Central memory CD8-positive, alpha-beta T cell (primary cell): Measurements from ENCODE around the gene TSHZ2.
A peak's percentile ranks its signal among the peaks of the same experiment; 100 is the strongest.

Experiments
- ATAC-seq: fragments of 150-1000 bp; cut with Tn5 transposase; replicated peaks from 2 replicates; pipeline ENCODE4 v1.10.0; 2022; ENCODE audit warnings: mild to moderate bottlenecking, moderate FRiP score, moderate number of reproducible peaks; ENCODE audit not compliant: poor library complexity, severe bottlenecking; ENCODE audit errors: extremely low read depth
- DNase-seq, 2 donors: peaks; one replicate each; pipeline ENCODE4 v3.0.0; 2021; ENCODE audit warnings: low spot score in 2 of 2
- H3K27ac Mint-ChIP-seq: one replicate; pipeline ENCODE4 v1.8.0; 2022; ENCODE audit warnings: low read depth, mild to moderate bottlenecking, moderate library complexity, mixed read lengths
- H3K27me3 Mint-ChIP-seq: one replicate; pipeline ENCODE4 v1.8.0; 2022; ENCODE audit warnings: mixed read lengths
- H3K36me3 Mint-ChIP-seq: one replicate; pipeline ENCODE4 v1.8.0; 2022; ENCODE audit warnings: mild to moderate bottlenecking, moderate library complexity, mixed read lengths; ENCODE audit not compliant: insufficient read depth
- H3K4me1 Mint-ChIP-seq: one replicate; pipeline ENCODE4 v1.8.0; 2022; ENCODE audit warnings: mixed read lengths
- H3K4me3 Mint-ChIP-seq: one replicate; pipeline ENCODE4 v1.8.0; 2022; ENCODE audit warnings: mild to moderate bottlenecking, moderate library complexity, mixed read lengths
- H3K9me3 Mint-ChIP-seq: one replicate; pipeline ENCODE4 v1.8.0; 2022; ENCODE audit warnings: mixed read lengths

TSHZ2 gene

GRCh38 chr20:52972190-52972937, at the start of gene TSHZ2:
TSHZ2 (plus strand) TSS chr20:52972358; CDS start chr20:52973294, 936 bp downstream.
- peaks cover 12% of the 10 kb centered on the region for H3K4me1 Mint-ChIP-seq
- peaks cover 2% of the 10 kb centered on the region for H3K36me3 Mint-ChIP-seq
- ATAC-seq (peak; percentile 26), DNase-seq (no peak)
- no peaks in the 10 kb centered on the region for H3K9me3 Mint-ChIP-seq
- H3K4me3 Mint-ChIP-seq, result peak within 1 kb of the TSS; percentile 63
- peak within 1 kb of the TSS; percentile 7 for H3K27ac Mint-ChIP-seq
- peaks cover 94% of the 10 kb centered on the region for H3K27me3 Mint-ChIP-seq

GRCh38 chr20:52922436-52922835, 49.7 kb upstream of the TSHZ2 start:
- Mint-ChIP-seq H3K4me3 (no peak overlapping the region), H3K27ac (no peak overlapping the region), H3K9me3 (no peaks in the 10 kb centered on the region), H3K27me3 (peaks cover 52% of the 10 kb centered on the region), H3K36me3 (no peaks in the 10 kb centered on the region), H3K4me1 (no peaks in the 10 kb centered on the region)
- ATAC-seq (no peak), DNase-seq (no peak)

- H3K27ac Mint-ChIP-seq, result no peak overlapping the region
- H3K4me1 Mint-ChIP-seq, result no peaks in the 10 kb centered on the region
- ATAC-seq, result no peak
- H3K9me3 Mint-ChIP-seq, result no peaks in the 10 kb centered on the region
- H3K36me3 Mint-ChIP-seq, result no peaks in the 10 kb centered on the region
- H3K4me3 Mint-ChIP-seq, result no peak overlapping the region
- DNase-seq, result no peak
- H3K27me3 Mint-ChIP-seq, result peaks cover 52% of the 10 kb centered on the region
Observed at GRCh38 chr20:52923123-52923937, 48.8 kb upstream of the TSHZ2 start.

- Mint-ChIP-seq H3K27ac (no peak overlapping the region), H3K9me3 (no peaks in the 10 kb centered on the region), H3K4me3 (no peak overlapping the region), H3K36me3 (no peaks in the 10 kb centered on the region), H3K4me1 (no peaks in the 10 kb centered on the region), H3K27me3 (peaks cover 52% of the 10 kb centered on the region)
- no peak for ATAC-seq
- no peak for DNase-seq
Observed at GRCh38 chr20:52924411-52925271, 47.5 kb upstream of the TSHZ2 start.

DNA sequence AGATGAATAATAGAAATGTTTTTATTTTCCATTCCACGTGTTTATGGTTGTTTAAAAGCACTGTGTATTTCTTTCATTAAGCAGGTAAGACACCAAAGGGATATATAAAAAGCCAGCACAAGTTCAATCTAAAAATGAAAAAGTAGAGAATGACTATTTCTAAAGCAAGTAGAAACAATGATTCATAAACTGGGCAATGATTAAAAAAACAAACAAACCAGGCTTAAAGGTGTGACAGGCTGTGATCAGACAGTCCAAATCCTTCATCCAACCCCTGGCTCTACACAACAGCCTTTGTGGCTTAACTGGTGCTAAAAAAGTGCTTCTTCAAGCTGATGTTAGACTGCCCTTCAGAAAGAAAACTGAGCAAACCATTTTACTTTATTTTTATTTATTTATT, 45.7 kb upstream of the TSHZ2 start:
- ATAC-seq (no peak), DNase-seq (no peak)
- H3K27ac Mint-ChIP-seq, result no peak overlapping the region
- no peak overlapping the region for H3K4me3 Mint-ChIP-seq
- no peaks in the 10 kb centered on the region for H3K36me3 Mint-ChIP-seq
- H3K9me3 Mint-ChIP-seq, result no peaks in the 10 kb centered on the region
- peaks cover 43% of the 10 kb centered on the region for H3K27me3 Mint-ChIP-seq
- H3K4me1 Mint-ChIP-seq, result no peaks in the 10 kb centered on the region

GRCh38 chr20:52933867-52934266, 38.3 kb upstream of the TSHZ2 start:
- peaks cover 22% of the 10 kb centered on the region for H3K27me3 Mint-ChIP-seq
- ATAC-seq (no peak), DNase-seq (no peak)
- no peaks in the 10 kb centered on the region for H3K36me3 Mint-ChIP-seq
- no peak overlapping the region for H3K4me3 Mint-ChIP-seq
- H3K9me3 Mint-ChIP-seq, result no peaks in the 10 kb centered on the region
- no peaks in the 10 kb centered on the region for H3K4me1 Mint-ChIP-seq
- no peak overlapping the region for H3K27ac Mint-ChIP-seq

GRCh38 chr20:52936351-52937340, 35.5 kb upstream of the TSHZ2 start:
- DNase-seq, result no peak
- no peaks in the 10 kb centered on the region for H3K36me3 Mint-ChIP-seq
- H3K27ac Mint-ChIP-seq, result no peak overlapping the region
- peaks cover 31% of the 10 kb centered on the region for H3K27me3 Mint-ChIP-seq
- no peaks in the 10 kb centered on the region for H3K4me1 Mint-ChIP-seq
- H3K4me3 Mint-ChIP-seq, result no peak overlapping the region
- no peak for ATAC-seq
- H3K9me3 Mint-ChIP-seq, result no peaks in the 10 kb centered on the region

DNA sequence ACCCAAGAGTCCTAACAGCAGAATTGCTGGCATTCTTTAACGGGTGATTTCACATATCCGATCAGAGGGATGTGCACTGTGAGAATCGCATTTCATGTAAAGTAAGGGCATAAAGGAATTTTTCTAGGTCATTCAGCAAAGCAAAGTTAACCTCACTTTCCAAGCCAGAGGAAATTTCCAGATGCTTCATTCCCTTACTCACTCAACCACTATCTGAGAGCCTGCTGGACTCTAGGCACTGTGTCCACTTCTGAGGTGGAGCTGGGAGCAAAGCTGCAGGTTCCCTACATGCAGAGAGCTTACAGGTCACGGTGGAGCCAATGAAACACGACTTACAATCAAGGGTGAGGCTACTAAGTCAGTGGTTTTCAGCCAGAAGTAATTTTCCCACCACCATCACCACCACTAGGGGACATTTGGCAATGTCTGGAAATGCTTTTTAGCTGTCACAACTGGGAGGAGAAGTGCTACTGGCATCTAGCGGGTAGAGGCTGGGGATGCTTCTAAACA, 34.5 kb upstream of the TSHZ2 start:
- Mint-ChIP-seq H3K4me1 (no peaks in the 10 kb centered on the region), H3K4me3 (no peak overlapping the region), H3K36me3 (no peaks in the 10 kb centered on the region), H3K9me3 (no peaks in the 10 kb centered on the region), H3K27ac (no peak overlapping the region), H3K27me3 (peaks cover 41% of the 10 kb centered on the region)
- no peak for DNase-seq
- ATAC-seq, result no peak

- Mint-ChIP-seq H3K4me1 (no peaks in the 10 kb centered on the region), H3K27ac (no peak overlapping the region), H3K27me3 (peaks cover 56% of the 10 kb centered on the region), H3K9me3 (no peaks in the 10 kb centered on the region), H3K36me3 (no peaks in the 10 kb centered on the region), H3K4me3 (no peak overlapping the region)
- DNase-seq (no peak), ATAC-seq (no peak)
Observed at GRCh38 chr20:52939141-52939540, 33.0 kb upstream of the TSHZ2 start.

DNA sequence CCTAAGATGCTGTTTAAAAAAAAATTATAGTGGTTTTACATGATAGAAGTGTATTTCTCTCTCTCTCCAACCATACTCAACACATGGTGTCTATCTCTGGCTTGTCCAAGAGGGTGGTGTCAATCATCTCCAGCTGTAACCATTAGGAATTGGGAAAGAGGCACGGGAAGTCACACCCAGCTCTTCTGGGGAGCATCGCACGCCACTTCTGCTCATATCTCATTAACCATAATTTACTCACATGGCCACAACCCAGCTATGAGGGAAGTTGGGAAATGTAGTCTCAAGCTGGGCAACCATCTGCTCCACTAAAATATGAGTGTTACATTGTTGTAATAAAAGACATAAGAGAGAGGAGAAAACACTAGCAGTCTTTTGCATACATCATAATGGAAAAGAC, 30.4 kb upstream of the TSHZ2 start:
- ATAC-seq, result no peak
- no peak for DNase-seq
- no peak overlapping the region for H3K27ac Mint-ChIP-seq
- H3K27me3 Mint-ChIP-seq, result peaks cover 57% of the 10 kb centered on the region
- no peak overlapping the region for H3K4me3 Mint-ChIP-seq
- no peaks in the 10 kb centered on the region for H3K36me3 Mint-ChIP-seq
- H3K4me1 Mint-ChIP-seq, result no peaks in the 10 kb centered on the region
- H3K9me3 Mint-ChIP-seq, result no peaks in the 10 kb centered on the region

GRCh38 chr20:52943185-52943841, 28.8 kb upstream of the TSHZ2 start:
- Mint-ChIP-seq H3K27me3 (peaks cover 50% of the 10 kb centered on the region), H3K4me1 (no peaks in the 10 kb centered on the region), H3K4me3 (no peak overlapping the region), H3K27ac (no peak overlapping the region), H3K36me3 (no peaks in the 10 kb centered on the region), H3K9me3 (no peaks in the 10 kb centered on the region)
- no peak for DNase-seq
- no peak for ATAC-seq
